GM21381 (cell line): Measurements from ENCODE around the gene PPIC.

ENCODE experiments used
- ATAC-seq: cut with Tn5 transposase; IDR thresholded peaks from one replicate; pipeline ENCODE4 v1.9.1; 2021; ENCODE audit warnings: mild to moderate bottlenecking, moderate library complexity; ENCODE audit not compliant: unreplicated experiment

The PPIC gene

GRCh38 chr5:123036391-123037103 is at the start of gene PPIC:
TSS of gene PPIC (minus strand) at chr5:123036725. CDS start at chr5:123036625, 100 bp downstream.
- peak; percentile 66 for ATAC-seq

DNA sequence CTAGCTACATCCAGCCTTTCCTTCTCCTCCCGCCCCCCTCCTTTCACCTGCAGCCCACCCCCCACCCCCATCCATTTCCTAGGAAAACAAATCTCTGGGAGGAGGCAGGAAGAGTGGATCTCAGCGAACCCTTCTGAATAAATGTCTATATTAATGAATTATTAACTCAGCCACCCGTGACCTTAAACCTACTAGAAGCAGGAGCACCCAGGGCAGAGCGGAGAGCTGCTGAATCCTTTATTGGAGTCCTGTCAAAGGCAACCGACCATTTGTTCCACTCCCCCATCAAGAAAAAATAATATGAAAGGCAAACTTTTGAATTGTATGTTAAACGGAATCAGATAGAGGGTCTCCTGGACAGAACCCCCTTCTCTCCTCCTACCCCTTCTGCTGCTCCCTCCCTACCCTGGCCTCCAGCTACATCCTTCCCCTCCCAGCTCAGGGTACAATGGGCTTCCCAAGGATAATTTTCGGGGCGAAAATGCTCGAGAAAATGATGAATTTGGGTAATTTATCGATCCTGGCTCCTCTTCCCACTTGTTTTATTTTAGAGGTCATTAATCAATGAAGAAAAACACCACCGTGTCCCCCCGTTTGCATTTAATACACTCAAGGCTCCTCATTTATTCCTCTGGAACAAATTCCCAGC is 49.2 kb upstream of the PPIC start:
- no peak for ATAC-seq

GRCh38 chr5:123084730-123085605 is 48.4 kb upstream of the PPIC start:
- ATAC-seq = no peak

- ATAC-seq = no peak
Observed at GRCh38 chr5:123083298-123083697, 46.8 kb upstream of the PPIC start.

- ATAC-seq = no peak
Observed at GRCh38 chr5:123080215-123080614, 43.7 kb upstream of the PPIC start.

DNA sequence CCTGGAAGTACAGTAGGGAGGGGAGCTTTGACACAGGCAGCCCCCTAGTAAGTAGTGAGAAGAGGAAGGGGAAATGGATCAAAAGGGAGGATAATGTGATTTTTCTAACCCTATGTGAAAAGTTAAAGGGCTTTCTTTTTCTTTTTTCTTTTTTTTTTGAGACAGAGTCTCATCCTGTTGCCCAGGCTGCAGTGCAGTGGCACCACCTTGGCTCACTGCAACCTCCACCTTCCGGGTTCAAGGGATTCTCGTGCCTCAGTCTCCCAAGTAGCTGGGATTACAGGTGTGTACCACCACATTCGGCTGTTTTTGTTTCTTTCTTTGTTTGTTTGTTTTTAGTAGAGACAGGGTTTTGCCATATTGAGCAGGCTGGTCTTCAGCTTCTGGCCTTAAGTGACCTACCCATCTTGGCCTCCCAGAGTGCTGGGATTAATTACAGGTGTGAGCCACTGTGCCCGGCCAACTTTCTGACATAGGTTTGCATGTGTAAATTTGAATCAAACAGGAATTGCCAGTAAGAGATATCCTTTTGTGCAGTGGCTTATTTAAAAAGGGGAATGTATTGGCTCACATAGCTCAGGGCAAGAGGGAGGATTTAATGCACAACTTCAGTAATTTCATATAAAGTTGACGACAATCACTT is 39.1 kb upstream of the PPIC start:
- no peak for ATAC-seq

DNA sequence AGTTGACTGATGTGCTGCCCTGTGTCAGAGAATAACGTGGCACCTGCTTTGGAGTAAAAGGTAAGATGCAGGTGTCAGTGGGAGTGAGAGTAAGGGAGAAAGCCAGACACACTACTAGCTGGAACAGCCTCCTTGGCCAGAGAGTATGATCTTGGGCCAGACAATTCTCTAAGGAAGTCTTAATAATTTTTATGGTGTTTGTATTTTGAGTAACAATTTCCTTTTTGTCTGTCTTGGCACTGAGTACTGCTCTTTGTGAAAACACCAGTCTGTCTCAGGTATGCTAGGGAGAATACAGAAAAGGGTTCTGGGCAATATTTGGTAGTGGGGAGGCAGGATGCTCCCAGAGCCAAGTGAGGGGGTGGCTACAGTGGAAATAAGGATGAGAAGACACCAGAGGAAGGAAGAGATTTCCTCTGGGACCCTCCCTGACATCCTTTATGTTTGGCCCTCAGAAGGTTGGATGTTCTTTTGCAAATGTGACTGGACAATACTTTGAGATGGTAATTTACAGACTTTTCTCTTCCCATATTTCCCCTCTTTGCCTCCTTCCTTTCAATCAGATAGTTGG is 31.9 kb upstream of the PPIC start:
- ATAC-seq = no peak

DNA sequence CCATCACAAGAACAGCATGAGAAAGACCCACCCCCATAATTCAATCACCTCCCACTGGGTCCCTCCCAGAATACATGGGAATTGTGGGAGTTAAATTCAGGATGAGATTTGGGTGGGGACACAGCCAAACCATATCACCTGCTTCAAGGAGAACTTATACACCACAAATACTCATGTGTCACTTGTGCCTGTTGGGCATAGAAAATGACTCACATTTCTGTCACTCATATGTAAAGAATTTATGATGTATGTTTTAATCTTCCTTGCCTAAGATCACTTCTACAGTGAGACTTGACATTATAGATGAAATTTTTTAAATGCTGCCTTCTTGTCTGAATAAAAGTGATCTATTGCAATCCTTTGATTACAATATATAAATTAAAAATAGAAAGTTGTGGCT is 29.5 kb upstream of the PPIC start:
- no peak for ATAC-seq

DNA sequence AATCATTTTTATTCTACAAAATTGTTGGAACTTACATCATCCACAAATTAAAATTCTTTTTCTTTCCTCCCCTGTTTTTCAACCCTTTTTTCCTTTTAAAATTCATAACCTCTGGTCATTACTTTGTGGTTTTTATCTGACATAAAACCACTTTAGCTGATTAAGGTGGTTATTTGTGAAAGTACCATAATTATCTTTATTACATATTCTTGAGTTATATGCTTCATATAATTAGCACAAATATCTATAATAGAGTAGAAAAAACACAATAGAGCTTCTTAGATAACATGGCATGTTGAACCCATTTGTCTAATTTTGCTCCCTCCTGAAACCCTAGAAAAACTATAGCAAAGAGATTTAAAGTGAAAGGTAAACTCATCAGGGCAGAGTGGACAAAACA is 22.9 kb upstream of the PPIC start:
- no peak for ATAC-seq

- ATAC-seq = no peak
Observed at GRCh38 chr5:123051206-123051605, 14.7 kb upstream of the PPIC start.

DNA sequence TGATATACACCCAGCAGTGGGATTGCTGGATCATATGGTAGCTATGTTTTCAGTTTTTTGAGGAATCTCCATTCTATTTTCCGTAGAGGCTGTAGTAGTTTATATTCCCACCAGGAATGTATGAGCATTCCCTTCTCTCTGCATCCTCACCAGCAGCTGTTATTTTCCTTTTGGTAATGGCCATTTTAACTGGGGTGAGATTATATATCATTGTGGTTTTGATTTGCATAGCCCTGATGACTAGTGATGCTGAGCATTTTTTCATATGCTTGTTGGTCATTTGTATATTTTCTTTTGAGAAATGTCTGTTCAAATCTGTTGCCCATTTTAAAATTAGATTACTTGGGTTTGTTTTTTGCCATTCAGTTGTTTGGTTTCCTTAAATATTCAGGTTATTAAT is 11.2 kb upstream of the PPIC start:
- ATAC-seq = no peak

DNA sequence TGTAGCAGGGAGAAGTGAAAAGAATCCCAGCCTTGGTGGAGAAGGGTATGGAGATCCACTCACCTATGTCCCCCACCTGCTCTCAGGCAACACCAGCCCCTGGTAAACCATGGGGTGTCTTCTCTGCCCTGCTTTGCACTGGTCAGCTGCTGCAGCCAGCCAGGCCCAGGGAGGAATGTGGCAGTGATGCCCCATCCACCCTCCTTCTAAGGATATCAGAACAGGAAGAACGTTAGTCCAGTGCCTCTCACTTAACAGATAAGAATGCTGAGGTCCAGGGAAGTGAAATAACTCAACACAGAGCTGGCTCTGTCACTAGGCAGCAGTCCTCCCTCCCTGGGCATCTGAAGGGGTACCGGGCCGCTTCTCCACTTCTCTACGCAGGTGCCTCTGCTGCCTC is 9.7 kb upstream of the PPIC start:
- no peak for ATAC-seq

- ATAC-seq = no peak
Observed at GRCh38 chr5:123044926-123045617, 8.5 kb upstream of the PPIC start.

DNA sequence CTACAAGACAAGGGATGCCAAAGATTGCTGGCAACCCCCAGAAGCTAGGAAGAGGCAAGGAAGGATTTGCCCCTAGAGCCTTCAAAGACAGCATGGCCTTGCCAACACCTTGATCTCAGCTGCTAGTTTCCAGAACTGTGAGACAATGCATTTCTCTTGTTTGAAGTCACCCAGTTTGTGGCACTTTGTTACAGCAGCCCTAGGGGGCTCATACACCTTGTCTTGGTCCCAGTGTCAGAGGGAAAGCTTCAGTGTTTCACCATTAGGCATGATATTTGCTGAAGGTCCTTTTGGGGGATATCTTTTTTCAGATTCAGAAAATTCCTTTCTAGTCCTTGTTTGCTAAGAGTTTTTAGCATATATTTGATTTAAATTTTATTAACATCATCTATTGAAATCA is 3.1 kb upstream of the PPIC start:
- no peak for ATAC-seq

- no peak for ATAC-seq
Observed at GRCh38 chr5:123037104-123037418, 536 bp upstream of the PPIC start.

DNA sequence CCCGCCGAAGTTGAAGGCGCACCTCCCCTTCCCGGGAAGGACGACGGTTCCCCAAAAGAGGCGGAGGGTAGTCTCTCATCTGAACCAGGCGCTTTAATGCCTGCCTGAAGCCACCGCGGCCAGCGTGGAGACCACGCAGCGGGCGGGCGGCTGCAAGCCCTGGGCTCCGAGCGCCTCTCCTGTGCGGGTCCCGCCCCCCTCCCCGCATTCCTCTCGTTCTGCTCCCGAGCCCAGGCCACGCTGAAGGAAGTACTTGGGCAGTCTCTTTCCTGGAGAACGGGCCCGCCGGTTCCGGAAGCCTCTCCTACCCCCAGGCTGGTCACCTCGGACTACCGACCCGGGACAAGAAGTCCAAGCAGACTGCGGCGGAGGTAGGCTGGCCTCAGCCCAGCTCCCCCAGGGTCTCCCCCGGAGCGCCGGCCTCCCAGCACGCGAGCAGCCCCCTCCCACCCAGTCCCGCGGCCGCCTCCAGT is 571 bp downstream of the PPIC start:
- no peak for ATAC-seq

GRCh38 chr5:123035360-123035917 is 1.1 kb downstream of the PPIC start:
- ATAC-seq = no peak

- ATAC-seq = no peak
Observed at GRCh38 chr5:123033157-123033671, 3.3 kb downstream of the PPIC start.

DNA sequence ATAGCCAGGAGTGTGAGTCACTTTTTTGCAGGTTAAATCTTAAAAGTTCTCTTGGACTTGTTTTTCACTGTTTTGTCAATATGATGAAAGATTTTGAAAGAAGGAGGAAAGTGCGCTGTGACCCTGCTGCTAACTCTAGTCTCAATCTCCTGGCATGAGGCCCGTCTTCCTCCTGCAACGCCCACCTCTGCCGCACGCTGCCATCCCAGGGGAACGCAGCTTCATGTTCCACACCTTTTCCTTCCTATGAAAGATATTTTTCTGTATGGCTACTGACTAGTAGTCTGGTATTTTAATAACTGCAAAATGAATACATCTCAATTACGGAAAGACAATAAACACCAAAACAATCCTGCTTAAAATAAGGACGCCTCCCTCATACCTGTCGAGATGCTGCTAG is 8.3 kb downstream of the PPIC start:
- no peak for ATAC-seq

DNA sequence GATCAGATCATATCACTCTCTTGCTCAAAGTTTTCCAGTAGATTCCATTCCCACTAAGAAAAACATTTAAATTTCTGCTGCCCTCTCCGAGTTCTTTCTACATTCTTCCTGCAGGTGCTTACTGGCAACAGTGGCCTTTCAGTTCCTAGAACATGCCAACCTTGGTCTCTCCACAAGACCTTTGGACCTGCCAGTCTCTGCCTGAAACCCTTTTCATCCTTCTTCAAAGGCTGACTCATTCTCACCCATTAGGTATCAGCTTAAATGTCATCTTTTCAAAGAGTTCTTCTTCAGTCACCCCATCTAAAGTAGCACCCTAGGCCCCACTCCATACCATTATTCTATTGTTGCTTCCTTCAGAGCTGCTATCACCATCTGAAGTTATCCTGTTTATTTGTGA is 21.8 kb downstream of the PPIC start:
- no peak for ATAC-seq
